Brain microvascular endothelial cell (primary cell): ENCODE results near the gene AXIN2.
"Not testable (repeated sequence)": the region's sequence is repeated elsewhere in the genome, so short reads cannot be mapped to it uniquely, and the experiment has no call there.

ENCODE experiments used
- DNase-seq: peaks from one replicate; pipeline ENCODE4 v3.0.0-alpha.2; 2020
- H3K27ac ChIP-seq: fragments of 250-450 bp; sonication (Bioruptor Pico); 2 replicates; pipeline ENCODE4 v1.5.1; 2020; ENCODE audit warnings: mild to moderate bottlenecking, moderate library complexity
- H3K27me3 ChIP-seq: fragments of 250-450 bp; sonication (Bioruptor Pico); replicated peaks from 2 replicates; pipeline ENCODE4 v1.5.1; 2020; ENCODE audit warnings: mild to moderate bottlenecking
- H3K36me3 ChIP-seq: fragments of 250-450 bp; sonication (Bioruptor Pico); replicated peaks from 2 replicates; pipeline ENCODE4 v1.5.1; 2020; ENCODE audit warnings: mild to moderate bottlenecking
- H3K4me3 ChIP-seq: 2 replicates; pipeline ENCODE4 v1.5.1; 2011; ENCODE audit warnings: low read depth, mild to moderate bottlenecking, control low read depth, low read length, moderate library complexity
- in situ Hi-C: cut with HindIII; loops from 2 replicates; pipeline ENCODE4 v1.10.0; 2017; ENCODE audit warnings: low sequenced_read_pairs, low pct_ligation_motif_present
- TF ChIP-seq, protein P1 (sequence below): IDR thresholded peaks from 2 replicates; pipeline ENCODE4 v1.5.1; 2011; ENCODE audit warnings: low read depth, mild to moderate bottlenecking, moderate library complexity, low read length, control low read depth, inconsistent platforms; ENCODE audit errors: missing control alignments

AXIN2 gene

DNA sequence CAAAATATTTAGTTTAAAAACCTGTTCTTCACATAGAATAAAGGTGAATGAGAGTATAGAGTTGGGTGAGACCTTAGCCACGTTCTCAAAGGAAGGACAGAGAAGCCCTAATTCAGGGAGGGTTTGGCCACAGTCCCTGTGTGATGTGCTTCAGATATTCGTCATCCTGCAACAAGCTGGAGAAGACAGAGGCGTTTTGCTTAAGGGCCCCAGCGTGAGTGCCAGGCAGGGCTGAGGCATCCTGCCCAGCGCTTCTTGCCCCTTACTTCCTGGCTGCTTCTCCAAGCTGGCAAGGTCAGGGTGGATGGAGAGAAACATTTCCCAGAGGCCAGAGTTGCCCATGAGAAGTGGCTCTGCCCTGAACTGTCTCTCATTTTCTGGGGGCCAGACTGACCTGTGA lies 46.9 kb downstream of the AXIN2 start:
- Histone ChIP-seq H3K27me3 (no peaks in the 10 kb centered on the region), H3K27ac (no peak overlapping the region), H3K36me3 (no peaks in the 10 kb centered on the region), H3K4me3 (no peak overlapping the region)
- DNase-seq, result no peak
- in situ Hi-C loops, result no loop called here
- TF ChIP-seq, protein P1, sequence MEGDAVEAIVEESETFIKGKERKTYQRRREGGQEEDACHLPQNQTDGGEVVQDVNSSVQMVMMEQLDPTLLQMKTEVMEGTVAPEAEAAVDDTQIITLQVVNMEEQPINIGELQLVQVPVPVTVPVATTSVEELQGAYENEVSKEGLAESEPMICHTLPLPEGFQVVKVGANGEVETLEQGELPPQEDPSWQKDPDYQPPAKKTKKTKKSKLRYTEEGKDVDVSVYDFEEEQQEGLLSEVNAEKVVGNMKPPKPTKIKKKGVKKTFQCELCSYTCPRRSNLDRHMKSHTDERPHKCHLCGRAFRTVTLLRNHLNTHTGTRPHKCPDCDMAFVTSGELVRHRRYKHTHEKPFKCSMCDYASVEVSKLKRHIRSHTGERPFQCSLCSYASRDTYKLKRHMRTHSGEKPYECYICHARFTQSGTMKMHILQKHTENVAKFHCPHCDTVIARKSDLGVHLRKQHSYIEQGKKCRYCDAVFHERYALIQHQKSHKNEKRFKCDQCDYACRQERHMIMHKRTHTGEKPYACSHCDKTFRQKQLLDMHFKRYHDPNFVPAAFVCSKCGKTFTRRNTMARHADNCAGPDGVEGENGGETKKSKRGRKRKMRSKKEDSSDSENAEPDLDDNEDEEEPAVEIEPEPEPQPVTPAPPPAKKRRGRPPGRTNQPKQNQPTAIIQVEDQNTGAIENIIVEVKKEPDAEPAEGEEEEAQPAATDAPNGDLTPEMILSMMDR, result no peak

DNA sequence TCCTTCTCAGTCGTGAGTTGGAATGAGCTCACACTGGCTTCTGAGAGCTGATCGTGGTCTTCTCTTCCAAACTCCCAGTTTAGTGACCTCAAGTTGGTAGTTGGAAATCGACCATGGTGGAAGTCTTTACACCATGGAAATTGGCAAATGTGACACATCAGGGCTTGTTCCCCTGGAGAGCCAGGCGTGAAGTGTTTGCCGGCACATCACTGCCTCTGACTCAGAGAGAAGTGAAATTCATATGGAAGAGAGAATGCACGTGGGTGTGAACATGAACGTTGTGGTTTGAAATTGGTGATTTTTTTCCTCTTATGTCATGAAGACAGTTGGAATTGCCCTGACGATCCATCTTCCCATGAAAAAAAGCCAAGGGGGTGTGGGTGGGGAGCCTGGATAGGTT lies 47.4 kb downstream of the AXIN2 start:
- Histone ChIP-seq H3K27ac (no peak overlapping the region), H3K27me3 (no peaks in the 10 kb centered on the region)
- DNase-seq, result peak; percentile 80

DNA sequence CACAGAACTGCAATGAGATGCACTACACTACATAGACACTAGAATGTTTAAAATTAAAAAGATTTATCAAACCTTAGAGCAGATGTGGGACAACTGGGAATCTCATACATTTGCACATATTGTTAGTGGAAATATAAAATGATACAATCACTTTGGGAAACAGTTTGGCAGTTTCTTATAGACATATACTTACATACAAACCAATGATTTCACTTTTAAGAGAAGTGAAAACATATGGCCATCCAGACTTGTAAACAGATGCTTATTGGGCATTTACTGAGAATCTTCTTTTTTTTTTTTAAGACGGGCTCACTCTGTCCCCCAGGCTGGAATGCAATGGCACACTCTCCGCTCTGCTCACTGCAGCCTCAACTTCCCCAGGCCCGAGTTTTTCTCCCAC lies 50.1 kb downstream of the AXIN2 start:
- DNase-seq, result no peak
- in situ Hi-C loops, result no loop called here
- Histone ChIP-seq H3K27ac (no peak overlapping the region), H3K27me3 (no peaks in the 10 kb centered on the region), H3K36me3 (no peaks in the 10 kb centered on the region), H3K4me3 (no peak overlapping the region)
- TF ChIP-seq, protein P1, result no peak

More for the DNA sequence above, 47.4 kb downstream of the AXIN2 start:
- Histone ChIP-seq H3K4me3 (no peak overlapping the region), H3K36me3 (no peaks in the 10 kb centered on the region)
- in situ Hi-C loops, result no loop called here
- TF ChIP-seq, protein P1, result no peak

DNA sequence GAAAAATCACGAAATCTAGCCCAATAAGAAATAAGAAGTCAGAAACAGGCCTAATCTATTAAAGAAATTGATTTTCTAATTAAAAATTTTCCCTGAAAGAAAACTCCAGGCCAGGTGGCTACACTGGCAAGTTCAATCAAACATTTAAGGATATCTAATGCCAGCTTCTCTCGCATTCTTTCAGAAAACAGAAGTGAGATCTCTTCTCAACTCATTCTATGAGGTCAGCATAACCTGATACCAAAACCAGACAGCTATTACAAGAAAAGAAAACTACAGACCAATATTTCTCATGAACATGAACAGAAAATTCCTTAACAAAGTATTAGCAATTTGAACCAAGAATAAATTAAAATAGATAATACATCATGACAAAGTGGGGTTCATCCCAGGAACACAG lies 52.4 kb downstream of the AXIN2 start:
- in situ Hi-C loops, result no loop called here
- TF ChIP-seq, protein P1, result no peak
- H3K4me3 ChIP-seq, result no peak overlapping the region
- no peak for DNase-seq
- no peaks in the 10 kb centered on the region for H3K36me3 ChIP-seq
- no peaks in the 10 kb centered on the region for H3K27me3 ChIP-seq
- no peak overlapping the region for H3K27ac ChIP-seq

DNA sequence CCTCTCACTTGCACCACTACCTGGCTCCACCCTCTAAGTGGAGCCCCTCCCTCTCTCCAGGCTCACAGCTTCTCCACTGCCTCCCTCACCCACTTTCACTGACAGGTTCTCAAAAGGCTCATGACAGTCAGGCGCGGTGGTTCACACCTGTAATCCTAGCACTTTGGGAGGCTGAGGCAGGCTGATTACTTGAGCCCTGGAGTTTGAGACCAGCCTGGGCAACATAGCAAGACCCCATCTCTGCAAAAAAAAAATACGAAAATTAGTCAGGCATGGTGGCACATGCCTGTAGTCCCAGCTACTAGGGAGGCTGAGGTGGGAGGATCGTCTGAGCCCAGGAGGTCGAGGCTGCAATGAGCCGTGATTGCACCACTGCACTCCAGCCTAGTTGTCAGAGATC lies 56.8 kb downstream of the AXIN2 start:
- H3K36me3 ChIP-seq, H3K27ac ChIP-seq, H3K4me3 ChIP-seq, DNase-seq, in situ Hi-C loops, H3K27me3 ChIP-seq: not testable (repeated sequence)

DNA sequence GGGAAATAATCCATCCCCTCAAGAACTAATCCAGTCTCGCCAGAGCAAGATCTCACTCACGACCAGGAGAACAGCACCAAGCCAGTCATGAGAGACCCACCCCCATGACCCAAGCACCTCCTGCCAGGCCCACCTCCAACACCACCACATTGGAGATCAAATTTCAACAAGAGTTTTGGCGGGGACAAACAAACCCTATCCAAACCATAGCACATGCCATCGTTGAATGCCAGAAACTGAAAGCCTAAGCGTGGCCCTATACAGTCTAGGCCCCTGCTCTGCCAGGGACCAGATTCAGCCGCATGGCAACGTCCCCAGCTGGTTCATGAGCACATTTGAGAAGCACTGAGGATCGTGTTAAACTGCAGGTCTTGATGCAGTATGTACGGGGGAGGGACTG lies 57.3 kb downstream of the AXIN2 start:
- no peaks in the 10 kb centered on the region for H3K36me3 ChIP-seq
- H3K27ac ChIP-seq, result no peak overlapping the region
- no peak overlapping the region for H3K4me3 ChIP-seq
- in situ Hi-C loops, result no loop called here
- no peaks in the 10 kb centered on the region for H3K27me3 ChIP-seq
- TF ChIP-seq, protein P1, result no peak
- no peak for DNase-seq
